Fibroblast of skin of right quadriceps (primary cell): ENCODE data around the gene TSKU.
"Not testable (repeated sequence)": the region's sequence is repeated elsewhere in the genome, so short reads cannot be mapped to it uniquely, and the experiment has no call there.

Source experiments
- DNase-seq: peaks from one replicate; pipeline ENCODE4 v3.0.0-alpha.2; 2013

Gene TSKU

GRCh38 chr11:76803023-76803422, 19.9 kb downstream of the TSKU start:
- no peak for DNase-seq

GRCh38 chr11:76803811-76804600, 20.9 kb downstream of the TSKU start:
- DNase-seq, result no peak

- no peak for DNase-seq
Measured at GRCh38 chr11:76805206-76805913, 22.2 kb downstream of the TSKU start.

- no peak for DNase-seq
Measured at GRCh38 chr11:76806131-76806530, 23.0 kb downstream of the TSKU start.

GRCh38 chr11:76806608-76807205, 23.6 kb downstream of the TSKU start:
- DNase-seq, result no peak

- DNase-seq, result peak; percentile 70
Measured at GRCh38 chr11:76807206-76807875, 24.2 kb downstream of the TSKU start.

- no peak for DNase-seq
Measured at GRCh38 chr11:76808171-76808570, 25.0 kb downstream of the TSKU start.

- DNase-seq, result no peak
Measured at GRCh38 chr11:76808996-76809395, 25.8 kb downstream of the TSKU start.

- DNase-seq, result peak; percentile 33
Measured at GRCh38 chr11:76810151-76810853, 27.1 kb downstream of the TSKU start.

- DNase-seq, result no peak
Measured at GRCh38 chr11:76811259-76811658, 28.1 kb downstream of the TSKU start.

GRCh38 chr11:76814414-76814813, 31.3 kb downstream of the TSKU start:
- no peak for DNase-seq

GRCh38 chr11:76815678-76816077, 32.5 kb downstream of the TSKU start:
- not testable (repeated sequence) for DNase-seq

- DNase-seq, result no peak
Measured at GRCh38 chr11:76820184-76820566, 37.0 kb downstream of the TSKU start.

- not testable (repeated sequence) for DNase-seq
Measured at GRCh38 chr11:76821396-76821795, 38.2 kb downstream of the TSKU start.

- DNase-seq, result no peak
Measured at GRCh38 chr11:76822406-76822805, 39.2 kb downstream of the TSKU start.

GRCh38 chr11:76823481-76824028, 40.4 kb downstream of the TSKU start:
- DNase-seq, result peak; percentile 86

- DNase-seq, result peak; percentile 77
Measured at GRCh38 chr11:76824083-76824939, 41.2 kb downstream of the TSKU start.

GRCh38 chr11:76824980-76825725, 42.0 kb downstream of the TSKU start:
- peak; percentile 21 for DNase-seq

GRCh38 chr11:76825726-76826396, 42.7 kb downstream of the TSKU start:
- DNase-seq, result no peak

GRCh38 chr11:76826508-76826907, 43.4 kb downstream of the TSKU start:
- not testable (repeated sequence) for DNase-seq
